HG03135 (cell line): ENCODE data around the gene CAPN5.

Experiments used
- ATAC-seq: cut with Tn5 transposase; IDR thresholded peaks from one replicate; pipeline ENCODE4 v1.9.1; 2021; ENCODE audit warnings: mild to moderate bottlenecking, moderate library complexity; ENCODE audit not compliant: unreplicated experiment

The CAPN5 gene

GRCh38 chr11:77146261-77147035 lies 79.7 kb downstream of the CAPN5 start:
- ATAC-seq = no peak

GRCh38 chr11:77147036-77147315 lies 80.2 kb downstream of the CAPN5 start:
- no peak for ATAC-seq

- no peak for ATAC-seq
Observed at GRCh38 chr11:77147668-77148321, 81.0 kb downstream of the CAPN5 start.

- no peak for ATAC-seq
Observed at GRCh38 chr11:77148963-77149715, 82.4 kb downstream of the CAPN5 start.

- no peak for ATAC-seq
Observed at GRCh38 chr11:77149716-77150392, 83.1 kb downstream of the CAPN5 start.

- no peak for ATAC-seq
Observed at GRCh38 chr11:77150836-77151235, 84.1 kb downstream of the CAPN5 start.

GRCh38 chr11:77151804-77152509 lies 85.2 kb downstream of the CAPN5 start:
- ATAC-seq = no peak

- ATAC-seq = no peak
Observed at GRCh38 chr11:77152846-77153245, 86.1 kb downstream of the CAPN5 start.

GRCh38 chr11:77153276-77154185 lies 86.8 kb downstream of the CAPN5 start:
- ATAC-seq = no peak

- no peak for ATAC-seq
Observed at GRCh38 chr11:77154381-77155081, 87.8 kb downstream of the CAPN5 start.

- no peak for ATAC-seq
Observed at GRCh38 chr11:77155082-77155475, 88.3 kb downstream of the CAPN5 start.

GRCh38 chr11:77155556-77156130 lies 88.9 kb downstream of the CAPN5 start:
- no peak for ATAC-seq

GRCh38 chr11:77156396-77157195 lies 89.8 kb downstream of the CAPN5 start:
- no peak for ATAC-seq

- no peak for ATAC-seq
Observed at GRCh38 chr11:77158041-77158695, 91.4 kb downstream of the CAPN5 start.

- no peak for ATAC-seq
Observed at GRCh38 chr11:77159219-77159936, 92.6 kb downstream of the CAPN5 start.

GRCh38 chr11:77159937-77160495 lies 93.2 kb downstream of the CAPN5 start:
- ATAC-seq = no peak

- no peak for ATAC-seq
Observed at GRCh38 chr11:77163271-77163670, 96.5 kb downstream of the CAPN5 start.
